Stimulated activated naive CD8-positive, alpha-beta T cell treated with anti-CD3 and anti-CD28 coated beads, Interleukin-15, Interleukin-2, amounts not matched to agents 100 U/mL and 50 U/mL, for 24 hours (primary cell): ENCODE data around the gene GALNT15.
A peak's percentile ranks its signal among the peaks of the same experiment; 100 is the strongest.

ENCODE experiments used
- ATAC-seq: fragments of 150-1000 bp; cut with Tn5 transposase; one replicate; pipeline ENCODE4 v1.10.0; 2021
- DNase-seq: peaks from one replicate; pipeline ENCODE4 v3.0.0; 2021

Gene GALNT15

DNA sequence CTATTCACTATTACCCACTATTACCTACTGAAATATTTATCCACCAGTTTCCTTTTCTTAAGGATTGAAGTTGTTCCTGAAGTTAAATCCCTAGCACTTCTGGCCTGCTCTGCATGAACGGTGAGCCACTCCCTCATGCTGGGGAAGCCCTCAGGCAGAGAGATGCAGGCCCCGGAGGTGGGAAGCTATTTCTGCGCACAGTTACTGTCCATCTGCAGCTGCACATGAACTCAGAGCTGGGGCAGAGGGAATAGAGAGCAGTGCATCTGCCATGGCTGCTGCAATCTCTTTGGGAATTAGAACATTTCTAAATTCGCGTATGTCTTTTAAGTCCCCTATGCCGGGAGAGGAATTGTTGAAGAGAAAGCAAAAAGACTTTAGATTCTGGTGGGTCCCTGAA is 6.3 kb upstream of the GALNT15 start:
- ATAC-seq (no peak), DNase-seq (no peak)

DNA sequence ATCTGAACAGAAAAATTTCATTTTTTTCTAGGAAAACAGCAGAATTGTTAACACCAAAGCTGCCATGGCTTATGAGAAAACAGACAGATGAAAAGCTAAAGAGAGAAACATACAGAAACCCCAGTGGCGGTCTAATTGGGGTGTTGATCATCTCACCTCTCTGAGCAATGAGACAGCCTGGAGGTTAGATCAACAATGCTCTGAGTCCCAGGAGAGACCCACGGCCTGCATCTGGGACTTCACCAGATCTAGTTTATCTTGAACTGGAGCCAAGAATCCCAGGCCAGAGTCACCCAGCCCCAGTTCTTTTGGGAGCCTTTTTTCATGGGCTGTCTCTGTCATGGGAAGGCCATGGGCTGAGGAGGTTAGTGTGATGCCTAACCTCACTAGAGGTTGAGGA is 3.5 kb upstream of the GALNT15 start:
- DNase-seq (no peak), ATAC-seq (no peak)

DNA sequence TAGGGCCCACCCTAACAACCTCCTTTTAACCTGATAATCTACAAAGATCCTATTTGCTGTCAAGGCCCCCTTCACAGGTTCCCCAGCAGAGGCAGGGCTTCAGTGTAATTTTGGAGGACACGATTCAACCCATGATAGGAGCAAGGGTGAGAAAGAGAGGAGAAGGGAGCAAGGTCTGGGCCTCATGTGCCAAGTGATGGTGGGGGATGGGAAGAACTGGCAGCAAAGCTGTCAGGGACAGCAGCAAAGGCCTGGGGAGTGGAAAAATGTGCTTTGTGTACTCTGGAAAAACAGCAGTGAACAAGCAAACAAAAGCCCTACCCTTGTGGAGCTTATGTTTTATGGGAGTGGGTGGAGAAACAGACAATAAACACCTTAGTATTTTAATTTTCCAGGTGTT is 2.7 kb upstream of the GALNT15 start:
- ATAC-seq (no peak), DNase-seq (no peak)

DNA sequence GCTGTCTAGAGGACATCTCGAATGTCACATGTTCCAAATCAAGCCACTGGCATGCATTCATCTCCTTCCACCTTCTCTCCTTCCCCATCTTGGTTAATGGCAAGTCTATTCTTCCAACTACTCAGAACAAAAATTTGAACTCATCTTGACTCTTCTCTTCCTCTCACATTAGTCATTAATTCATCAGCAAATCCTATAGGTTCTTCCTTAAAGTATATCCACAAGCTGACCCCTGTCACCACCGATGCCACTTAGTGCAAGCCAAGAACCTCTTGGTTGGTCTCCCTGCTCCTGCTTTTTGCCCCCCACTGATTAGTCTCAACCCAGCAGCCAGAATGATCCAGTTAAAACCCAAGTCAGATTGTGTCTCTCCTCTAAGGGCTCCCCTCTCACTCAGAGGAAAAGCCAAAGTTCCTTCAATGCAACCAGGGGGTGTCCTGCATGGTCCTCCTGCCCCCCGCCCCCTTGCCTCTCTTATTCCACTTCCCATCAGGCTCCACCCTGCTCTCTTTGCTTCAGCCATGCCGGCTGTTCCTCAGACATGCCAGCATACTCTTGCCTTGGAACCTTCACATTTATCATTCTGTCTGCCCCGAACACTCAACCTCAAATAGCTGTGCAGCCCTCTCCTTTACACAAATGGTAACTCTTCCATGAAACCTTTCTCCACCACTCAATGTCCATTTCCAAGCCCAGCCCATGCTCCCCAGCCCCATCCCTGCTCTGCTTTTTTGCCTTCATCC is 1.0 kb upstream of the GALNT15 start:
- no peak for DNase-seq
- no peak for ATAC-seq

DNA sequence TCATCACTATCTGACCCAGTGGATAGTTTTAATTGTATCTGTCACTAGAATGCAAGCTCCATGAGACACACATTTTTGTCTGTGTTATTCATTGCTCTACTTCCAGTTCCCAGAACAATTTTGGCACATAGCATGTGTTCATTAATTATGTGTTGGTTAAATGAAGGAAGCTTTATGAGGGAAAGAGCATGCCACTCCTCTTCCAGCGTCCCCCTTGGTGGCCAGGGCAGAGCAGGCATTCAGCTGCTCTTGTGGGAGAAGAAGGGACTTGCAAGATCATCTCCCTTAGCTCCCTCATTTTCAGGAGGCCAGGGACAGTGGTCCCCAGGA is 489 bp upstream of the GALNT15 start:
- DNase-seq (no peak), ATAC-seq (no peak)

DNA sequence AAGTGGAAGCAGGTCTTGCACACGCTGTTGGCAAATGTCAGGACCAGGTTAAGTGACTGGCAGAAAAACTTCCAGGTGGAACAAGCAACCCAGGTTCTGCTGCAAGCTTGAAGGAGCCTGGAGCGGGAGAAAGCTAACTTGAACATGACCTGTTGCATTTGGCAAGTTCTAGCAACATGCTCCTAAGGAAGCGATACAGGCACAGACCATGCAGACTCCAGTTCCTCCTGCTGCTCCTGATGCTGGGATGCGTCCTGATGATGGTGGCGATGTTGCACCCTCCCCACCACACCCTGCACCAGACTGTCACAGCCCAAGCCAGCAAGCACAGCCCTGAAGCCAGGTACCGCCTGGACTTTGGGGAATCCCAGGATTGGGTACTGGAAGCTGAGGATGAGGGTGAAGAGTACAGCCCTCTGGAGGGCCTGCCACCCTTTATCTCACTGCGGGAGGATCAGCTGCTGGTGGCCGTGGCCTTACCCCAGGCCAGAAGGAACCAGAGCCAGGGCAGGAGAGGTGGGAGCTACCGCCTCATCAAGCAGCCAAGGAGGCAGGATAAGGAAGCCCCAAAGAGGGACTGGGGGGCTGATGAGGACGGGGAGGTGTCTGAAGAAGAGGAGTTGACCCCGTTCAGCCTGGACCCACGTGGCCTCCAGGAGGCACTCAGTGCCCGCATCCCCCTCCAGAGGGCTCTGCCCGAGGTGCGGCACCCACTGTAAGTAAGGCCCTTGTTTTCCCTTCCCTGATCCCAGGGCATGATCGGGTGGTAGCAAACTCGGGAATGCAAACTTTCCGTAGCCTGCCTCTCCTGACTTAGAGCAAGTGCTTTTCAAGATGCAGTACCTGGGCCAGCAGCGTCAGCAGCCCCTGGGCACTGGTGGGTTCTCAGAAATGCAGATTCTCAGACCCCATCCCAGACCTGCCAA is 759 bp downstream of the GALNT15 start:
- DNase-seq, result no peak
- no peak for ATAC-seq

DNA sequence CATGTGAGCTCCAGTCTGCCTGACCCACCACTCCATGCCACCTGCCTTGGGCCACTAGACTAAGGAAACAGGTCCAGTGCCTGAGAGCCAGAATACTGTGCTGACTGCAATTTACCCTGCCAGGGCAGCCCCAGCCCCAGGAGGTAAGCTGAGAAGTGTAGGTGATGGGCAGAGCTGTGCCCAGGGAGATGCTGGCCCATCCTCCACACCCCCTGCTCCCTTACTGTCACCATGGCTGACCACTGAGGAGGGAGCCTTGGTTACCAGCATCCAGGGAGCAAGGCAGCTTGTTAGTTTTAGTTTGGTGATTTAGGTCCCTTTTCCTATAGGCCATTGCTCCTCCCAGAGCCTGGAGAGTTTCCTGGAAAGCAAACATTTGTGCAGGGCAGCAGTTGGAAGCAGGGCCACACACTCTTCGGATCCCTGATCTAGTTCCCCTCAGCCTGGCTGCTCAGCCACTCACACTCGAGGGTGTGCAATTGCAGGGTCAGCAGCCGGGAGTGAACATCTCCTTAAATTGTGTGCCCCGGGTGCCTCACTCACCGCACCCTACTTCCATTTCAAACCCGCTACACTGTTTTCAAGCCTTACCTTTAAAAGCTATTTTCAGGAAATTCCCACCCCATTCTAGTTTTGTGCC is 2.0 kb downstream of the GALNT15 start:
- ATAC-seq, result no peak
- no peak for DNase-seq

DNA sequence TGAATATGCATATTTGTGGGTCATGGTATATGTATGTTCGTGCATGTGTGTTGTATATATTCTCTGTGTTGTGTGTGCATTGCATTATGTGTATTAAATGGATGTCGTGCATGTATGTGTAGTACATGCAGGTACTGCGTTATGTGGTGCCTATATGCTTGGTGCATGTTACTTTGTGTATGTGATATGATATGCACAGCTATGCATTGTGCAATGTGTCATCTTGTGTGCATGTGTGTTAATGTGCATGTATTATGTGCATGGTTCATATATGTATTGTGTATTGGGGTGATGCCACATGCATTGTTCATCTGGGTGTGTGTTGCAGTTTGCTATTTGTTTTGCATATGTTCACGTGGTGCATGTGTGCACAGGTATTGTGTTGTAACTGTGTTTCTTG is 2.9 kb downstream of the GALNT15 start:
- DNase-seq (no peak), ATAC-seq (no peak)

DNA sequence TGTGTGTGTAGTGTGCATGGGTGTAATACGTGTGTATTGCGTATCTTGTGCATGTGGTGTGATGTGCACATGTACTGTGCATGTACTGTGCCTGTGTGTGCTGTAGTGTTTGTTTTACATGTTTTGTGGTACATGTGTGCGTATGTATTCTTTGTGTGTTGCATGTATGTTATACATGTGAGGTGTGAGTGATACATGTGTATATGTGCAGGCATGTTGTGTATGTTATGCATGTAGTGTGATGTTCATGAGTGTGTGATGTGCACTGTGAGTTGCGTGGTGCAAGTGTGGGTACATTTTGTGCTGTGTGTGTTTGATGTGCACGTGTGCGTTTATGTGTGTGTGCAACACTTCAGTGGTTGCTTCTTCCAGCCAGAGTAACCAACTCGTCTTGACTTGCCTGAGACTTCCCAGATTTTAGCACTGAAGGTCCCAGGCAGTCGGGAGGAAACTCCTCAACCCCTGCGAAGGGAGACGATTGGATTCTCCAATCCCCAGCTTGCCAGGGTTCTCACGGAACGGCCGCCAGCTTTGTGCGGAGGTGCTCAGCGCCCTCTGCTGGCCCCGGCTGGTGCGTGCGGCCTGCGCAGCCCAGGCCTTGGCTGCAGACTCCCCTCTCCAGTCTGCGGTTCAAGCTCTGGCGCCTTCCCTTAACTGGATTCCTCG is 3.6 kb downstream of the GALNT15 start:
- ATAC-seq (peak; percentile 67), DNase-seq (peak; percentile 77)

DNA sequence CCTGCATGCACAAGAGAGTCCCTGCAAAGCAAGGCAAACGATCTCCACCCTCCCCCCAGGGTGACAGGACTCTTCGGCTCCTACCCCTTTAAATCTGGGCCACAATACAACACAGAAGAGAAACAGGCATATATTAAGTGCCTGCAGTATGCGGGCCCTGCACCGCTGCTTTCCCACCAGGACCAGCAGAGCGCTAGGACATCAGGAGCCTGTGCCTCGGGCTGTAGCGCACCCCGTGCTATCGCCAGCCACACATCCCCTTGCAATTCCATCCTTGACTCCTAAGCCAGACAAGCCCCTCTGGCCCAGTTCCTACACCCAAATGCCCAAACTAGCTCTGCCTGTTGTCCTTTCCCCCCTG is 4.1 kb downstream of the GALNT15 start:
- ATAC-seq (no peak), DNase-seq (no peak)

DNA sequence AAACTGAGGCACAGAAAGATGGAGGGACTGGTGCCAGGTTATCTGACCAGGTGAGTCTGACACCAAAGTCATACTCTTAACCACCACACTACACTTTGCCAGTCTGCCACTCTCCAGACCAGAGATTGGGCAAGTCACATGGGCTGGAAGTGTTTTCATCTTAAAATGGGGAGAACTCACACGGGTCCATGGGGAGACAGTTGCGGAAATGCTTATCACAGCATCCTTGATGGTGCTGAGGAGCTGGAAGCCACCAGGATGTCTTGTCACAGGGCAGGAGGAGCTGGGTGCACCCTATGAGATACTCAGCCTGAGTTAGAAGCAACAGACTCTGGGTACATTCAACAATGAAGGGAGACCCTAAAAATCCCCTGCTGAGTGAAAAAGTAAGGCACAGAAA is 4.8 kb downstream of the GALNT15 start:
- DNase-seq (no peak), ATAC-seq (no peak)

DNA sequence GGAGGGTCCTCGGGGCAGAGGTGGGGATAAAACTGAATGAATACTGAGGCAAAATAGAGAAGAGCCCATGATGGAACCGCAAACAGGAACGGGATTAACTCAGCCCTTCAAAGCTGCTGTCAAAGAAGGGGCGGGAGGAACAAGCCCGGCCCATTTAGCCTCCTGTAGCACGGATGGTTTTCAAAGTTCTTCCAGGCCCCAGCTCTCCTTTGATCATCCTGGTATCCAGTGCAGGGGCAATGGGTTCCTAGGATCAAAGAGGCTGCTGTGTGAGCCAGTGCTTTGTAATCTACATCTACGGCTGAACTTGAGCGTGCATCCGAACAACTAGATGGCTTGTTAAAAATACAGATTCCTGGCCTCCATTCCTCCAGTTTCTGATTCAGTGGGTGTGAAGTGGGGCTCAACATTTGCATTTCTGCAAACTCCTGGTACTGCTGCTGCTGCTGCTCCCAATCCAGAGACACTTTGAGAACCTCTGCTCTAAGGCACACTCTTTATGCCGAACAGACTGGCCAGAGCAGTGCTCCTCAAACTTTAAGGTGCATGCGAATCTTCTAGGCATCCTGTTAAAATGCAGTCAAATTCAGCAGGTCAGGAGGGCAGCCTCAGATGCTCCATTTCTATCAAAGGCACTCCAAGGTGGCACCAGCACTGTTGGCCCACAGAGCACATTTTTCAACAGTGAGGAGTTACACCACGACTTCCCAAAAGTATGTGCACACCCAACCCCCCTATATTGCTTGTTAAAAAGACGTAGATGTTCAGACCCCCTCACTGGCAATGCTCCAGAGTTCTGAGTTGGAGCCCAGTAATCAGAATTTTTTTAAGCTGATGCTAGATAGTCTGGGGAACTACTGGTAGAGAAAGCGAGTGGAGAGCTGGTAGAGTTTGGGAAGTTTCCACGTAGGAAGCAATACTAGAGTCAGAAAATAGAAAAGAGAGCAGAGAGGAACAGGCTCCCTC is 5.6 kb downstream of the GALNT15 start:
- no peak for ATAC-seq
- no peak for DNase-seq

DNA sequence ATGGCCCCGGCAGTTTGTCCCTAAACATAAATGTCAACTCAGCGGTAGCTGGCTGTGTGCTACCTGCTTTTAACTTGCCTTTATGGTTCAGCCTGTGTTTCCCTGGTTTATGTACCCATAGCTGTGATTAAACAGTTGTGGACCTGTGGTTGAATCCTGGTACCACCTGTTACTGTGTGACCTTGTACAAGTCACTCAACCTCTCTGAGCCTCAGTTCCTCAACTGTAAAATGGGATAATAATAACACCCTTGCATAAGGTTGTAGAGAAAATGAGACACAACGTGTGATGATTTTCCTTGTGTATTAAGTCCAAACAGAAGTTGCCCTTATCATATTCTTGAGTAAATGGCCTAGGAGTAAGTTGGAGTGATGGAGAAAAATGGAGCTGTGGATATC is 6.3 kb downstream of the GALNT15 start:
- ATAC-seq (no peak), DNase-seq (no peak)

DNA sequence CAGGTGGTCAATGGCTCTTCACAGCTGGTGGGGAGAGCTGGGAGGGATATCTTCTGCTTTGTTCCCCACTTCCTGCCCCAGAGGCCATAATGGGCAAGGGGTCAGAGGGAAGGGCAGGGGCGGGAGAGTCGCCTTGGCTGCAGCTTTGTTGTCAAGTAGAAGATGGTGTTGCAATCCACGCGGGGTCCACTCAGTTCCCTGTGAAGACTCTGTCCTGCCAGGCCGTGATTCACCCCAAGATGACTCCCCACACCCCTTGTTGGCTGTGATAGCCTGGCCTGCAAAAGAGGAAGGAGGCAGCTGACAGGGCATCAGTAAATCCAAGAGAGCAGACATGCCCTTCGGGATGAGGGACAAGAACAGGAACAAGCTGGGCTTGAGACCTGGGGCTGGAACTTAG is 6.9 kb downstream of the GALNT15 start:
- DNase-seq, result no peak
- no peak for ATAC-seq

DNA sequence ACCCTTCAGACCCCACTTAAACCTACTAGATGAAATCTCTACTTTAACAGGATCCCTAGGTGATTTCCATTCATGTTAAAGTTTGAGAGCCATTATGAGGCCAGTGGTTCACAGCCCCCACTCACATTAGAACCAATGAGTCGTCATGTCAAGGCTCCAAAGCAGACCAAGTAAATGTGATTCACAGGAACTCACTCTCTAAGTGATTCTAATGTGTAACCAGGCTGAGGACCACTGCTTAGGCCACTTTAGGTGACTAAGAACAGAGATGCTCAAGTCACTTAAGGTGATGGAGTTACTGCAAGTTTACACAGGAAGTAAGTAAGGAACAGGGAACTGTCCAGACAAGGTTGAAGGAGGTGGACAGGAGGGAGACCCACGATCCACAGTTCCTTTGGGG is 7.7 kb downstream of the GALNT15 start:
- ATAC-seq, result peak; percentile 7
- no peak for DNase-seq

DNA sequence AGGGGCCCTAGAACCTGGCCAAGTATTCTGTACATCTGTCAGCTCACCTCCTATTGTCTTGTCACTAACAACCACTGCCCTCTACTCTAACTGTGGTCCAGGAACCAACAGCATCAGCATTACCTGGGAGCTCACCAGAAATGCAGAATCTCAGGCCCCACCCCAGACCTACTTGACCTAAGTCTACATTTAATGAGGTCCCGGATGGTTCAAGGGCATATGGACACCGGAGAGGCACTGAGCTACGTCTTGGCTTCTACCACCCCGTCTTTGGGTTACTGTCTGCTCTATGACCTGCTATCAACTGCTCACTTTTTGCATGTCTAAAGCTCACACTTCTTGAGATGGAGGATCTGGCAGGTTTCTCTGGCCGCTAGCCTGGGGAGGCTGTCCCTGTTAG is 8.1 kb downstream of the GALNT15 start:
- ATAC-seq (peak; percentile 4), DNase-seq (no peak)

DNA sequence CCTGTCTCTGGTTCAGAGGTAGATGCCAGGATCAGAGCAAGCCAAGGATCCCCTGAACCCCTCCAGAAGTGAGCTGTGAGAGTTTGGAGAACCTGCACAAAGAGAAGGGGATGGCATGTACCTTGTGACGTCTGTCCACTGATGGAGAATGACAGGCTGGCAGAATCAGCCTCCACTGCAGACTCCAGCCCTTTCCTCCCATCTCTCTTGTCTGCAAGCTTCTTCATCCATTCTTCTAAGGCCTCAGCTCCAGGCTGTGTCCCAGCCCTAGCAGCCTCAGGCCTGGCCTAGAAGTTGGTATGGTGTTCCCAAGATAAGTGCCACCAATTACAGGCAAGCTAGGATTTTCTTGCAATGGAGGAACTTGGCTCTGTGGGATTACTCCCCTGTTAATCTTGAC is 8.6 kb downstream of the GALNT15 start:
- DNase-seq (no peak), ATAC-seq (no peak)

DNA sequence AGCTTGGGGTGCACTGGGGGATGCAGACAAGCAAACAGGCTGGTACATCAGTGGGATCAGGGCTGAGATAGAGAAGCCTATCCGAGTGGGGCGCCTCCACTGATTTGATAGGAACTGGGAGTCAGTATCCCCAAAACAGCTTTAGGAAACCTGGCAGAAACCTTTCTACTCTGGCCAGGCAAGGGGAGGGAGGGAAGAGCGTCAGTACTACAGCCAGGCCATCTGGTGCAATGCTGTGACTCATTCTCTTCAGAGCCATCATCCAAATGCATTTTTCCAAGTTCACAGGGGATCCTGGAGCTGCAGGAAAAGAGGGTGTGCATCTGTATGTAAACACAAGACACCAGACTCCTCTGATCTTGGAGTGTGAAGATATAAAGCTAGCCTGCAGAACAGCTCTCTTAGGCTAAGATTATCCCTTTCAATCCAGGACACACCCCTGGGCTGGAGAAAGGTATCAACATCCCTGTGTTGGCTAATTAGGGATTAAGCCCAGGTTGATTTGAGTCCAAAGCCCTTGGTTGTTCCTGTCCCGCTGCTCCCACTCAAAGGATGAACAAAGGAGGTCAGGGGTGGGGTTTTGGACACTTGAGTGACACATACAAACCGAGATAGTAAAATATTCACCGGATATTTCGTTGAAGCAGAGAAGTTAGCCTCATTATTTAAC is 9.3 kb downstream of the GALNT15 start:
- ATAC-seq, result no peak

DNA sequence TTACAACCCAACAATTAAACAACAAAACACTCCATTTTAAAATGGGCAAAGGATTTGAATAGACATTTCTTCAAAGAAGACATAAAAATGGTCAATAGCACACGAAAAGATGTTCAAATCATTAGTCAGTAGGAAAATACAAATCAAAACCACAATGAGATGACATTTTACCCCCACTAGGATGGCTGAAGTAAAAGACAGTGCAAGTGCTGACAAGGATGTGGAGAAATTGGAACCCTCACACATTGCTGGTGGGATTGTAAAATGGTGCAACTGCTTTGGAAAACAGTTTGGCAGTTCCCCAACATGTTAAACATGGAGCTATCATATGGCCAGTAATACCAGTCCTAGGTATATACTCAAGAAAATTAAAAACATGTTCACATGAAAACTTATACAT is 11.6 kb downstream of the GALNT15 start:
- ATAC-seq, result no peak
- no peak for DNase-seq

More for the DNA sequence above, 9.3 kb downstream of the GALNT15 start:
- no peak for DNase-seq

DNA sequence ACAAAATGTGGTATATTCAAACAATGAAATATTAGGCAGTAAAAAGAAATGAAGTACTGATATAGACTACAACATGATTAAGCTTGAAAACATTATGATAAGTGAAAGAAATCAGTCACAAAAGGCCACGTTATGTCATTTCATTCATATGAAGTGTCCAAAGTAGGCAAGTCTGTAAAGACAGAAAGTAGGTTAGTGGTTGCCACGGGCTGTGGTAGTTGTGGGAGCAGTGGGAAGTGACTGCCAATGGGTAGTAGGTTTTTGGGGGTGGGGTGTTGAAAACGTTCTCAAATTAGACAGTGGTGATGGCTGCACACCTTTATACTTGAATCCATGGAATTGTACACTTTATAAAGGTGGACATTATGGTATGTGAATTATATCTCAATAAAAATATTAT is 12.1 kb downstream of the GALNT15 start:
- ATAC-seq (no peak), DNase-seq (no peak)

DNA sequence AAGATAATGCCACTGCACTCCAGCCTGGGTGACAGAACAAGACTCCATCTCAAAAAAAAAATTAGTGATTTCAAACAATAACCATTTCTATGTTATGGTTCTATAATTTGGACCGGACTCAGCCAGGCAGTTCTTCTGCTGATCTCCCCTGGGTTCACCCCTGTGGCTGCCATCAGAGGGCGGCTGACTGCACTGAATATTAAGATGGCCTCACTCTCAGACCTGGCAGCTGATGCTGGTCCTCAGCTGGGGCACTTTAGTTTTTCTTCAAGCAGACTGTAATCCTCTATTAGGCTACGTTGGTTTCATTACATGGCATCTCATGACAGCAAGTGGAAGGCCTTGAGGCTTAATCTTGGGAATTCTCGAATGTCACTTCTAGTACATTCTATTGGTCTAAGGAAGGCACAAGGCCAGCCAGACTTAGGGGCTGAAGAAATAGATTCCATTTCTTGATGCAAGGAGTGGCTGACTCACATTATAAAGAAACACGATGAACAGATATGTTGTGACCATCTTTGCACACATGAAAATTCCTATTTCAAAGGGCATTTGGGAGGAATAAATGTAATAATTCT is 12.8 kb downstream of the GALNT15 start:
- ATAC-seq (no peak), DNase-seq (no peak)
